Stomach (tissue), 9 donors: Measurements from ENCODE around the gene RGS4. TPM values are rescaled to one million over a fixed set of nuclear protein-coding genes. Genes with fewer than 3 reads are reported as not detected.

Experiments
- DNase-seq, 2 donors: peaks; one replicate each; pipeline versions ENCODE4 v3.0.0 to v3.0.0-alpha.2; 2013 to 2019
- H3K27ac ChIP-seq, 5 donors: fragments of 200-600 bp in 4 of 5; sonication (generic) in 4 of 5; one replicate each; pipeline ENCODE4 v1.5.1; 2013 to 2019; ENCODE audit warnings: mild to moderate bottlenecking in 1 of 5, moderate library complexity in 1 of 5
- H3K27me3 ChIP-seq, 3 donors: fragments of 200-600 bp; sonication (generic); one replicate each; pipeline ENCODE4 v1.5.1; 2017 to 2019; ENCODE audit warnings: mixed run types in 1 of 3
- H3K36me3 ChIP-seq, 4 donors: fragments of 200-600 bp; sonication (generic); 1 replicate in 3 of 4; 2 replicates in 1 of 4; pipeline ENCODE4 v1.5.1; 2016 to 2019
- H3K4me1 ChIP-seq, 4 donors: fragments of 200-600 bp; sonication (generic); one replicate each; pipeline ENCODE4 v1.5.1; 2016 to 2019
- H3K4me3 ChIP-seq, 4 donors: fragments of 200-600 bp; sonication (generic) in 3 of 4; one replicate each; pipeline ENCODE4 v1.5.1; 2016 to 2019; ENCODE audit warnings: mild to moderate bottlenecking in 1 of 4
- H3K9me3 ChIP-seq, 4 donors: fragments of 200-600 bp; sonication (generic); one replicate each; pipeline ENCODE4 v1.5.1; 2016 to 2019
- EP300 ChIP-seq: sonication (generic); formaldehyde crosslinking; IDR thresholded peaks from one replicate; pipeline ENCODE4 v1.6.1; 2017; ENCODE audit warnings: antibody characterized with exemption
- POLR2A ChIP-seq, 4 donors: fragments of 450-650 bp; IDR thresholded peaks; one replicate each; pipeline ENCODE4 v1.6.1; 2016; ENCODE audit warnings: antibody characterized with exemption in 4 of 4, control low read depth in 2 of 4, mild to moderate bottlenecking in 1 of 4, moderate library complexity in 1 of 4
- POLR2AphosphoS5 ChIP-seq, 3 donors: sonication (generic); formaldehyde crosslinking; IDR thresholded peaks; one replicate each; pipeline ENCODE4 v1.6.1; 2016; ENCODE audit warnings: antibody characterized with exemption in 3 of 3
- WGBS, 5 donors: extraction: QIAGEN DNeasy Blood & Tissue Kit in 3 of 5; methylation state at CpG; one replicate each; pipeline versions ENCODE4 v1.1.5 to v1.1.7; 2013 to 2018; 5-methylcytosine and 5-hydroxymethylcytosine counted together
- intact Hi-C: fragments of 100-400 bp; cut with DNase I; formaldehyde crosslinking; loops from one replicate; pipeline ENCODE4 v1.15.1; 2023; ENCODE audit warnings: low total_unique reads
- polyA plus RNA-seq, 3 donors: library from polyadenylated mRNA; stranded (reverse); fragments of 200-250 nt; gene quantifications; one replicate each; pipeline ENCODE4 v1.2.3, GENCODE V29; 2013
- total RNA-seq, 5 donors: library from RNA; depleted of rRNA; stranded (reverse); fragments of >200 nt; gene quantifications; one replicate each; pipeline versions ENCODE4 v1.1.0 to v1.2.3, GENCODE V29; 2014 to 2016
- TF ChIP-seq, protein P1 (sequence below), 7 experiments: fragments of 450-650 bp in 4 of 7; fragments of 200-600 bp in 3 of 7; sonication (generic) in 3 of 7; IDR thresholded peaks; one replicate each; pipeline ENCODE4 v1.5.1; 2016 to 2019; ENCODE audit warnings: antibody characterized with exemption in 7 of 7, control low read depth in 2 of 7, mild to moderate bottlenecking in 1 of 7
- donor health status: healthy with polysubstance abuse.
- donor health status: Bipolar disorder and iron deficiency.
- donor health status: healthy.

The RGS4 gene
- total and polyA plus RNA-seq, 8 donors, result 1.8 to 60.7 (median 5.8) TPM; not detected in 2

DNA sequence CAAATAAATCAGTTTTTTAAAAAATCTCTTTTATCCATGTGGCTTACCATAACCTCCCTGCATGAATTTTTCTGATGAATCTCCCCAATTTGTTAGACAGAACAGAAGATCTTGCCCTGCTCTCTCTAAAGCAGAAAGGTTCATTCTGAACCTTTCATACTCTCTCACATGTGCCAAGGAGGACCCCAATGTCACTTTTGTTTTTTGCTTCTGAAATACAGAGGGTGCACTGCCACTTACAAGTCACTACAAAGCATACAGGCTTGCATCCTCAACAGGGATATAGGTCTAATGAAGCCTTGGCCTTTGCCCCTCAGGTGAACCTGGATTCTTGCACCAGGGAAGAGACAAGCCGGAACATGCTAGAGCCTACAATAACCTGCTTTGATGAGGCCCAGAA is 4.8 kb downstream of the RGS4 start:
- DNase-seq, result no peak
- Histone ChIP-seq H3K27ac (no peak overlapping the region), H3K4me3 (no peak overlapping the region), H3K4me1 (peaks cover 0 to 18% (median 11%) of the 10 kb centered on the region in 4 donors), H3K27me3 (no peaks in the 10 kb centered on the region), H3K9me3 (no peaks in the 10 kb centered on the region), H3K36me3 (peaks cover 0 to 25% (median 14%) of the 10 kb centered on the region in 4 donors)
- intact Hi-C loops, result no loop called here
- 88 to 100% (median 96%) methylated on average over 1 of the region's 1 CpG for WGBS, 5 donors
- TF ChIP-seq POLR2AphosphoS5 (IDR thresholded peaks at IDR 0.05), result no peak
- TF ChIP-seq EP300, result no peak
- TF ChIP-seq, protein P1, sequence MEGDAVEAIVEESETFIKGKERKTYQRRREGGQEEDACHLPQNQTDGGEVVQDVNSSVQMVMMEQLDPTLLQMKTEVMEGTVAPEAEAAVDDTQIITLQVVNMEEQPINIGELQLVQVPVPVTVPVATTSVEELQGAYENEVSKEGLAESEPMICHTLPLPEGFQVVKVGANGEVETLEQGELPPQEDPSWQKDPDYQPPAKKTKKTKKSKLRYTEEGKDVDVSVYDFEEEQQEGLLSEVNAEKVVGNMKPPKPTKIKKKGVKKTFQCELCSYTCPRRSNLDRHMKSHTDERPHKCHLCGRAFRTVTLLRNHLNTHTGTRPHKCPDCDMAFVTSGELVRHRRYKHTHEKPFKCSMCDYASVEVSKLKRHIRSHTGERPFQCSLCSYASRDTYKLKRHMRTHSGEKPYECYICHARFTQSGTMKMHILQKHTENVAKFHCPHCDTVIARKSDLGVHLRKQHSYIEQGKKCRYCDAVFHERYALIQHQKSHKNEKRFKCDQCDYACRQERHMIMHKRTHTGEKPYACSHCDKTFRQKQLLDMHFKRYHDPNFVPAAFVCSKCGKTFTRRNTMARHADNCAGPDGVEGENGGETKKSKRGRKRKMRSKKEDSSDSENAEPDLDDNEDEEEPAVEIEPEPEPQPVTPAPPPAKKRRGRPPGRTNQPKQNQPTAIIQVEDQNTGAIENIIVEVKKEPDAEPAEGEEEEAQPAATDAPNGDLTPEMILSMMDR (IDR thresholded peaks at IDR 0.05), result no peak
- TF ChIP-seq POLR2A (IDR thresholded peaks at IDR 0.05), result no peak

DNA sequence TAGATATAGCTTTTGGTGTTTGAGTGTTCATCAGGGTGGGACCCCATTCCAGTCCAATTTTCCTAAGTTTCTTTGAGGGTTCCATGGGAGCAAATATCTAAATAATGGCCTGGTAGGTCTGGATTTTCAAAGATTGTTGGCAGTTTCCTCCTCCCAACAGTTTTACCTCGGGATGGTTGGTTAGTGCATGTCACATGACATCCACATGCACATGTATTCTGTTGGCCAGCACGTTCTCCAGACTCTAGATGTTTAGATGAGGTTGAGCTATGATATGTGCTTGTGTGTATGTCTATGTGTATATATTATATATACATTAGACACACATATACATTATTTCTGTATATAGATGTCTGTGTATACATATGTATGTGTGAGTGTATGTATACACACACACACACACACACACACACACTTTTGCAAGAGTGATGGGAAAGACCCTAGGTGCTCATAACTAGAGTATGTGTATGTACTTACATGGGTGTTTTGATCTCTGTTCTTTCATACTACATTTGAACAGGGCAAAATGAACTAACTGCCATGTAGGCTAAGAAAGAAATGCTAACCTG is 5.6 kb downstream of the RGS4 start:
- no peaks in the 10 kb centered on the region for H3K9me3 ChIP-seq
- H3K36me3 ChIP-seq, result peaks cover 0 to 25% (median 14%) of the 10 kb centered on the region in 4 donors
- no peak overlapping the region for H3K4me3 ChIP-seq
- WGBS, 5 donors, result 61 to 67% (median 65%) methylated on average over 2 of the region's 2 CpGs
- TF ChIP-seq, protein P1 (IDR thresholded peaks at IDR 0.05), result no peak
- TF ChIP-seq POLR2AphosphoS5 (IDR thresholded peaks at IDR 0.05) (no peak), EP300 (no peak), POLR2A (IDR thresholded peaks at IDR 0.05) (no peak)
- peaks cover 0 to 18% (median 9%) of the 10 kb centered on the region in 4 donors for H3K4me1 ChIP-seq
- H3K27me3 ChIP-seq, result no peaks in the 10 kb centered on the region
- H3K27ac ChIP-seq, result no peak overlapping the region
- intact Hi-C loops, result no loop called here
- no peak for DNase-seq

DNA sequence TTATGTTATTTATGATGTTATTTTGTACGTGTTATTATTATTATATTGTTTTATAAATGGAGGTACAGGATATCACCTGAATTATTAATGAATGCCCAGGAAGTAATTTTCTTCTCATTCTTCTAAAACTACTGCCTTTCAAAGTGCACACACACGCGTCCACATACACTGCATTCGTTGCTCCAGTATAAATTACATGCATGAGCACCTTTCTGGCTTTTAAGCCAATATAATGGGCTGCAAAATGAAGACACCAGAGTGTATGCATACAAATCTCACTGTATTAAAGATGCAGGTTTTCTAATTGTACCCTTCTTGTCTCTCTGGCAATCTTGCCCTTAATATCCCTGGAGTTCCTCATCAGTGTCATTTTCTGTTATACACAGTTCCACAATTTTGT is 6.9 kb downstream of the RGS4 start:
- DNase-seq, result no peak
- Histone ChIP-seq H3K9me3 (no peaks in the 10 kb centered on the region), H3K4me3 (no peak overlapping the region), H3K27me3 (no peaks in the 10 kb centered on the region), H3K27ac (peak overlapping the region in 1 of 5 donors; percentile 8), H3K4me1 (peaks cover 0 to 18% (median 5%) of the 10 kb centered on the region in 4 donors), H3K36me3 (peaks cover 0 to 25% (median 14%) of the 10 kb centered on the region in 4 donors)
- TF ChIP-seq EP300 (no peak), POLR2A (IDR thresholded peaks at IDR 0.05) (no peak), POLR2AphosphoS5 (IDR thresholded peaks at IDR 0.05) (no peak)
- TF ChIP-seq, protein P1 (IDR thresholded peaks at IDR 0.05), result no peak
- intact Hi-C loops, result no loop called here
- WGBS, 5 donors, result 90 to 91% (median 91%) methylated on average over 4 of the region's 4 CpGs

DNA sequence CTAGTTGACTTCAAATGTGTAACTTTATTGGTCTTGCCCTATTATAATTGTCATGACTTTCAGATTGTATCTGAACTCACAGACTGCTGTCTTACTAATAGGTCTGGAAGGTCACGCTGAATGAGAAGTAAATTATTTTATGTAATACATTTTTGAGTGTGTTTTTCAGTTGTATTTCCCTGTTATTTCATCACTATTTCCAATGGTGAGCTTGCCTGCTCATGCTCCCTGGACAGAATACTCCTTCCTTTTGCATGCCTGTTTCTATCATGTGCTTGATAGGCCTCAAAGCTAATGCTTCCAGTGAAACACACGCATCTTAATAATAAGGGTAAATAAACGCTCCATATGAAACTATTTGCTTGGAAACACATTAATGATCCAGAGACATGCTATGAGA is 7.3 kb downstream of the RGS4 start:
- Histone ChIP-seq H3K4me3 (no peak overlapping the region), H3K27ac (no peak overlapping the region), H3K36me3 (peaks cover 0 to 25% (median 14%) of the 10 kb centered on the region in 4 donors), H3K27me3 (no peaks in the 10 kb centered on the region), H3K4me1 (peaks cover 0 to 14% (median 4%) of the 10 kb centered on the region in 4 donors), H3K9me3 (no peaks in the 10 kb centered on the region)
- no peak for DNase-seq
- intact Hi-C loops, result no loop called here
- 67 to 89% (median 83%) methylated on average over 3 of the region's 3 CpGs for WGBS, 5 donors
- TF ChIP-seq EP300, result no peak
- TF ChIP-seq POLR2AphosphoS5 (IDR thresholded peaks at IDR 0.05), result no peak
- no peak for TF ChIP-seq POLR2A (IDR thresholded peaks at IDR 0.05)
- TF ChIP-seq, protein P1 (IDR thresholded peaks at IDR 0.05), result no peak
